Nephron progenitor cell (in vitro differentiated cells): ENCODE data around the gene TLE3.

Experiments used
- DNase-seq: peaks from one replicate; pipeline ENCODE4 v3.0.0; 2021
- H3K27ac Mint-ChIP-seq: 2 replicates; pipeline ENCODE4 v1.8.0; 2021; ENCODE audit warnings: mild to moderate bottlenecking, moderate library complexity, mixed read lengths
- H3K27me3 Mint-ChIP-seq: 2 replicates; pipeline ENCODE4 v1.8.0; 2021; ENCODE audit warnings: mild to moderate bottlenecking, low read depth, mixed read lengths; ENCODE audit not compliant: poor library complexity
- H3K36me3 Mint-ChIP-seq: 2 replicates; pipeline ENCODE4 v1.8.0; 2021; ENCODE audit warnings: low read depth, mixed read lengths
- H3K4me1 Mint-ChIP-seq: 2 replicates; pipeline ENCODE4 v1.8.0; 2021; ENCODE audit warnings: mixed read lengths
- H3K4me3 Mint-ChIP-seq: 2 replicates; pipeline ENCODE4 v1.8.0; 2021; ENCODE audit warnings: mild to moderate bottlenecking, moderate library complexity, mixed read lengths
- H3K9me3 Mint-ChIP-seq: 2 replicates; pipeline ENCODE4 v1.8.0; 2021; ENCODE audit warnings: mild to moderate bottlenecking, moderate library complexity, mixed read lengths
- CTCF ChIP-seq: fragments of 200-600 bp; sonication (generic); IDR thresholded peaks from 2 replicates; pipeline ENCODE4 v1.5.0; 2021; ENCODE audit warnings: antibody characterized with exemption

Gene TLE3

GRCh38 chr15:70001859-70002258 is 95.9 kb downstream of the TLE3 start:
- H3K27ac Mint-ChIP-seq = no peak overlapping the region
- peaks cover 7% of the 10 kb centered on the region for H3K36me3 Mint-ChIP-seq
- TF ChIP-seq CTCF = no peak
- H3K4me1 Mint-ChIP-seq = peaks cover 6% of the 10 kb centered on the region
- peaks cover 25% of the 10 kb centered on the region for H3K9me3 Mint-ChIP-seq
- H3K27me3 Mint-ChIP-seq = peaks cover 32% of the 10 kb centered on the region
- no peak for DNase-seq
- no peak overlapping the region for H3K4me3 Mint-ChIP-seq

GRCh38 chr15:69999392-70000085 is 98.2 kb downstream of the TLE3 start:
- H3K9me3 Mint-ChIP-seq = peaks cover 24% of the 10 kb centered on the region
- peaks cover 7% of the 10 kb centered on the region for H3K36me3 Mint-ChIP-seq
- TF ChIP-seq CTCF = no peak
- peaks cover 16% of the 10 kb centered on the region for H3K4me1 Mint-ChIP-seq
- H3K27ac Mint-ChIP-seq = no peak overlapping the region
- no peak for DNase-seq
- H3K27me3 Mint-ChIP-seq = peaks cover 17% of the 10 kb centered on the region
- no peak overlapping the region for H3K4me3 Mint-ChIP-seq

GRCh38 chr15:69998541-69999391 is 99.0 kb downstream of the TLE3 start:
- Mint-ChIP-seq H3K27me3 (peaks cover 18% of the 10 kb centered on the region), H3K4me3 (no peak overlapping the region), H3K27ac (no peak overlapping the region), H3K9me3 (peaks cover 17% of the 10 kb centered on the region), H3K36me3 (peaks cover 7% of the 10 kb centered on the region), H3K4me1 (peaks cover 16% of the 10 kb centered on the region)
- TF ChIP-seq CTCF = no peak
- no peak for DNase-seq

GRCh38 chr15:69997813-69998212 is 99.9 kb downstream of the TLE3 start:
- no peak for DNase-seq
- TF ChIP-seq CTCF = no peak
- H3K9me3 Mint-ChIP-seq = peaks cover 10% of the 10 kb centered on the region
- H3K4me3 Mint-ChIP-seq = no peak overlapping the region
- peaks cover 16% of the 10 kb centered on the region for H3K4me1 Mint-ChIP-seq
- peaks cover 1% of the 10 kb centered on the region for H3K36me3 Mint-ChIP-seq
- peaks cover 23% of the 10 kb centered on the region for H3K27me3 Mint-ChIP-seq
- no peak overlapping the region for H3K27ac Mint-ChIP-seq
